SK-N-SH (cell line): ENCODE results near the gene CRIP1. TPM values are rescaled to one million over a fixed set of nuclear protein-coding genes. Genes with fewer than 3 reads are reported as not detected.

Experiments
- CTCF ChIA-PET: fragments of 300-600, 350-600 bp; formaldehyde crosslinking; extraction: SDS; loops from one replicate; lab custom pipeline; 2021; lab: Yijun Ruan, JAX
- POLR2A ChIA-PET: fragments of 350-600 bp; sonication (Branson Sonifier 250); formaldehyde crosslinking; extraction: SDS; loops from one replicate; lab custom pipeline; 2020; ENCODE audit warnings: antibody characterized with exemption, inconsistent platforms; lab: Yijun Ruan, JAX
- DNase-seq: peaks from one replicate; pipeline ENCODE4 v3.0.0; 2012
- H2AFZ ChIP-seq: fragments of 200-600 bp; sonication (generic); 2 replicates; pipeline ENCODE4 v1.8.1; 2016; ENCODE audit warnings: antibody characterized with exemption, mild to moderate bottlenecking, low read depth
- H3F3A ChIP-seq: fragments of 200-600 bp; sonication (generic); replicated peaks from 2 replicates; pipeline ENCODE3; 2016; ENCODE audit warnings: antibody characterized with exemption, mild to moderate bottlenecking; ENCODE audit not compliant: insufficient read depth
- H3K27ac ChIP-seq, 2 experiments: fragments of 200-500 bp in 1 of 2; fragments of 200-600 bp in 1 of 2; sonication (Bioruptor generic) in 1 of 2; sonication (generic), shearing (Covaris generic) in 1 of 2; 2 replicates each; pipeline versions ENCODE4 v1.5.1 to v1.6.1; 2014 to 2016; ENCODE audit warnings: low read depth in 2 of 2, inconsistent platforms in 1 of 2, low read length in 1 of 2, mild to moderate bottlenecking in 1 of 2, mixed read lengths in 1 of 2
- H3K27me3 ChIP-seq: fragments of 200-600 bp; sonication (generic), shearing (Covaris generic); 2 replicates; pipeline ENCODE4 v1.6.1; 2016; ENCODE audit warnings: mixed run types; ENCODE audit not compliant: insufficient read depth
- H3K36me3 ChIP-seq, 2 experiments: fragments of 200-500 bp in 1 of 2; fragments of 200-600 bp in 1 of 2; sonication (Bioruptor generic) in 1 of 2; sonication (generic) in 1 of 2; replicated peaks in 1 of 2; 2 replicates each; pipeline versions ENCODE3 to v1.5.1; 2014 to 2016; ENCODE audit warnings: low read length in 1 of 2, mild to moderate bottlenecking in 1 of 2; ENCODE audit not compliant: insufficient read depth in 2 of 2, control insufficient read depth in 1 of 2
- H3K4me1 ChIP-seq, 2 experiments: fragments of 200-500 bp in 1 of 2; fragments of 200-600 bp in 1 of 2; sonication (Bioruptor generic) in 1 of 2; sonication (generic), shearing (Covaris generic) in 1 of 2; 2 replicates each; pipeline versions ENCODE4 v1.5.1 to v1.6.1; 2014 to 2016; ENCODE audit warnings: low read depth in 1 of 2, low read length in 1 of 2, mixed run types in 1 of 2; ENCODE audit not compliant: insufficient read depth in 2 of 2, control insufficient read depth in 1 of 2
- H3K4me2 ChIP-seq: fragments of 200-600 bp; sonication (generic), shearing (Covaris generic); 2 replicates; pipeline ENCODE4 v1.6.1; 2017; ENCODE audit warnings: mixed run types
- H3K4me3 ChIP-seq, 2 experiments: fragments of 200-500 bp in 1 of 2; fragments of 200-600 bp in 1 of 2; sonication (Bioruptor generic) in 1 of 2; sonication (generic), shearing (Covaris generic) in 1 of 2; 2 replicates each; pipeline versions ENCODE4 v1.5.1 to v1.8.1; 2014 to 2016; ENCODE audit warnings: low read depth in 2 of 2, inconsistent platforms in 1 of 2, low read length in 1 of 2, mild to moderate bottlenecking in 1 of 2, mixed read lengths in 1 of 2, moderate library complexity in 1 of 2
- H3K79me2 ChIP-seq: fragments of 200-600 bp; sonication (generic); 2 replicates; pipeline ENCODE4 v1.8.1; 2017; ENCODE audit warnings: mild to moderate bottlenecking; ENCODE audit not compliant: insufficient read depth
- H3K9ac ChIP-seq: fragments of 200-600 bp; sonication (generic); 2 replicates; pipeline ENCODE4 v1.6.1; 2017; ENCODE audit warnings: mixed run types
- H3K9me2 ChIP-seq: fragments of 200-600 bp; sonication (generic); 2 replicates; pipeline ENCODE4 v1.6.1; 2017; ENCODE audit warnings: mixed run types
- H3K9me3 ChIP-seq: fragments of 200-600 bp; sonication (generic); 2 replicates; pipeline ENCODE4 v1.6.1; 2017; ENCODE audit warnings: mixed run types, mild to moderate bottlenecking, moderate library complexity
- H4K20me1 ChIP-seq: fragments of 200-600 bp; sonication (generic); 2 replicates; pipeline ENCODE4 v1.6.1; 2017; ENCODE audit warnings: mild to moderate bottlenecking, mixed run types; ENCODE audit not compliant: insufficient read depth
- CHD2 ChIP-seq: fragments of 150-350 bp; IDR thresholded peaks from 2 replicates; pipeline ENCODE4 v1.6.1; 2018; ENCODE audit warnings: low read length; ENCODE audit not compliant: partially characterized antibody
- CTCF ChIP-seq: fragments of 200-600 bp; sonication (generic); IDR thresholded peaks from 2 replicates; pipeline ENCODE4 v1.6.1; 2017; ENCODE audit warnings: antibody characterized with exemption, mild to moderate bottlenecking, moderate library complexity
- FOSL2 ChIP-seq: IDR thresholded peaks from 2 replicates; pipeline ENCODE4 v1.4.0; 2012; ENCODE audit warnings: low read depth, mild to moderate bottlenecking, moderate library complexity, borderline replicate concordance
- FOXJ3 ChIP-seq: sonication (generic); formaldehyde crosslinking; IDR thresholded peaks from 2 replicates; pipeline ENCODE4 v1.5.1; 2020; ENCODE audit warnings: mild to moderate bottlenecking, missing genetic modification reagents
- FOXM1 ChIP-seq: IDR thresholded peaks from 2 replicates; pipeline ENCODE4 v1.4.0; 2012; ENCODE audit warnings: low read depth, mild to moderate bottlenecking
- IRF3 ChIP-seq: fragments of 150-350 bp; IDR thresholded peaks from 2 replicates; pipeline ENCODE4 v1.6.1; 2016; ENCODE audit warnings: mild to moderate bottlenecking, low read depth, low read length
- JUND ChIP-seq: IDR thresholded peaks from 2 replicates; pipeline ENCODE4 v1.4.0; 2012
- MEF2A ChIP-seq: IDR thresholded peaks from 2 replicates; pipeline ENCODE4 v1.4.0; 2012; ENCODE audit warnings: low read depth, borderline replicate concordance
- NFIC ChIP-seq: IDR thresholded peaks from 2 replicates; pipeline ENCODE4 v1.4.0; 2012; ENCODE audit warnings: borderline replicate concordance
- NRF1 ChIP-seq: IDR thresholded peaks from 2 replicates; pipeline ENCODE4 v1.6.1; 2012; ENCODE audit warnings: low read depth, mild to moderate bottlenecking, low read length
- POLR2AphosphoS5 ChIP-seq: IDR thresholded peaks from 2 replicates; pipeline ENCODE4 v1.6.1; 2012; ENCODE audit warnings: low read depth, low read length
- RCOR1 ChIP-seq: fragments of 150-350 bp; IDR thresholded peaks from 2 replicates; pipeline ENCODE4 v1.6.1; 2017; ENCODE audit warnings: antibody characterized with exemption, low read length
- RFX5 ChIP-seq: IDR thresholded peaks from 2 replicates; pipeline ENCODE4 v1.6.1; 2012; ENCODE audit warnings: mild to moderate bottlenecking, improper control_type of control experiment, low read length
- SIN3A ChIP-seq: IDR thresholded peaks from 2 replicates; pipeline ENCODE4 v1.6.1; 2012; ENCODE audit warnings: low read depth, mild to moderate bottlenecking, low read length, moderate library complexity, borderline replicate concordance
- SMC3 ChIP-seq: IDR thresholded peaks from 2 replicates; pipeline ENCODE4 v1.6.1; 2012; ENCODE audit warnings: low read depth, low read length, improper control_type of control experiment
- TAF1 ChIP-seq: IDR thresholded peaks from 2 replicates; pipeline ENCODE4 v1.6.1; 2012; ENCODE audit warnings: low read depth, mild to moderate bottlenecking, low read length, moderate library complexity, borderline replicate concordance
- YY1 ChIP-seq: IDR thresholded peaks from 2 replicates; pipeline ENCODE4 v1.4.0; 2012; ENCODE audit warnings: low read depth, mild to moderate bottlenecking
- WGBS: methylation state at CpG from one replicate; pipeline ENCODE4 v1.1.6; 2017; ENCODE audit warnings: low lambda C conversion rate; 5-methylcytosine and 5-hydroxymethylcytosine counted together
- polyA plus RNA-seq, 3 experiments: library from polyadenylated mRNA; depleted of rRNA; stranded (reverse); fragments of >200 nt; gene quantifications; 2 replicates each; pipeline ENCODE4 v1.2.3, GENCODE V29; 2012
- TF ChIP-seq, protein P1 (sequence below): fragments of 150-350 bp; IDR thresholded peaks from 2 replicates; pipeline ENCODE4 v1.6.1; 2017; ENCODE audit warnings: antibody characterized with exemption, low read length, low read depth, borderline replicate concordance
- TF ChIP-seq, protein P2 (sequence below): IDR thresholded peaks from 2 replicates; pipeline ENCODE4 v1.6.1; 2012; ENCODE audit warnings: mild to moderate bottlenecking, low read depth, low read length, moderate library complexity

CRIP1 gene
- polyA plus RNA-seq, 1 of the 3 experiments (the other 2 are of a cell fraction): 0.72 TPM

- CTCF ChIA-PET: interaction anchor here (0.9 to 5.8 kb wide), 9 partner anchors 9 to 157 kb away, joined by 3 to 61 read pairs (median 9); partner anchors contain the start of gene TEDC1
Measured at GRCh38 chr14:105529319-105529568, 42.6 kb downstream of the CRIP1 start.

More at GRCh38 chr14:105529319-105529568, 42.6 kb downstream of the CRIP1 start:
- H3K9ac ChIP-seq: no peak overlapping the region
- H3K4me3 ChIP-seq: no peak overlapping the region
- no peaks in the 10 kb centered on the region for H4K20me1 ChIP-seq
- no peaks in the 10 kb centered on the region for H3K27me3 ChIP-seq
- H3F3A ChIP-seq: peaks cover 12% of the 10 kb centered on the region
- TF ChIP-seq TAF1: no peak
- TF ChIP-seq FOSL2: no peak
- no peak for TF ChIP-seq SIN3A
- TF ChIP-seq POLR2AphosphoS5: no peak
- TF ChIP-seq YY1: no peak
- no peak for TF ChIP-seq RFX5
- TF ChIP-seq, protein P1, sequence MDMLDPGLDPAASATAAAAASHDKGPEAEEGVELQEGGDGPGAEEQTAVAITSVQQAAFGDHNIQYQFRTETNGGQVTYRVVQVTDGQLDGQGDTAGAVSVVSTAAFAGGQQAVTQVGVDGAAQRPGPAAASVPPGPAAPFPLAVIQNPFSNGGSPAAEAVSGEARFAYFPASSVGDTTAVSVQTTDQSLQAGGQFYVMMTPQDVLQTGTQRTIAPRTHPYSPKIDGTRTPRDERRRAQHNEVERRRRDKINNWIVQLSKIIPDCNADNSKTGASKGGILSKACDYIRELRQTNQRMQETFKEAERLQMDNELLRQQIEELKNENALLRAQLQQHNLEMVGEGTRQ: no peak
- TF ChIP-seq JUND: no peak
- no peak for TF ChIP-seq NRF1
- no peak for TF ChIP-seq CTCF
- no peak for TF ChIP-seq NFIC
- no peak for TF ChIP-seq IRF3
- TF ChIP-seq CHD2: no peak
- no peak for TF ChIP-seq RCOR1
- TF ChIP-seq, protein P2, sequence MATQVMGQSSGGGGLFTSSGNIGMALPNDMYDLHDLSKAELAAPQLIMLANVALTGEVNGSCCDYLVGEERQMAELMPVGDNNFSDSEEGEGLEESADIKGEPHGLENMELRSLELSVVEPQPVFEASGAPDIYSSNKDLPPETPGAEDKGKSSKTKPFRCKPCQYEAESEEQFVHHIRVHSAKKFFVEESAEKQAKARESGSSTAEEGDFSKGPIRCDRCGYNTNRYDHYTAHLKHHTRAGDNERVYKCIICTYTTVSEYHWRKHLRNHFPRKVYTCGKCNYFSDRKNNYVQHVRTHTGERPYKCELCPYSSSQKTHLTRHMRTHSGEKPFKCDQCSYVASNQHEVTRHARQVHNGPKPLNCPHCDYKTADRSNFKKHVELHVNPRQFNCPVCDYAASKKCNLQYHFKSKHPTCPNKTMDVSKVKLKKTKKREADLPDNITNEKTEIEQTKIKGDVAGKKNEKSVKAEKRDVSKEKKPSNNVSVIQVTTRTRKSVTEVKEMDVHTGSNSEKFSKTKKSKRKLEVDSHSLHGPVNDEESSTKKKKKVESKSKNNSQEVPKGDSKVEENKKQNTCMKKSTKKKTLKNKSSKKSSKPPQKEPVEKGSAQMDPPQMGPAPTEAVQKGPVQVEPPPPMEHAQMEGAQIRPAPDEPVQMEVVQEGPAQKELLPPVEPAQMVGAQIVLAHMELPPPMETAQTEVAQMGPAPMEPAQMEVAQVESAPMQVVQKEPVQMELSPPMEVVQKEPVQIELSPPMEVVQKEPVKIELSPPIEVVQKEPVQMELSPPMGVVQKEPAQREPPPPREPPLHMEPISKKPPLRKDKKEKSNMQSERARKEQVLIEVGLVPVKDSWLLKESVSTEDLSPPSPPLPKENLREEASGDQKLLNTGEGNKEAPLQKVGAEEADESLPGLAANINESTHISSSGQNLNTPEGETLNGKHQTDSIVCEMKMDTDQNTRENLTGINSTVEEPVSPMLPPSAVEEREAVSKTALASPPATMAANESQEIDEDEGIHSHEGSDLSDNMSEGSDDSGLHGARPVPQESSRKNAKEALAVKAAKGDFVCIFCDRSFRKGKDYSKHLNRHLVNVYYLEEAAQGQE: no peak
- TF ChIP-seq FOXM1: no peak
- TF ChIP-seq MEF2A: no peak
- no peak for TF ChIP-seq SMC3
- TF ChIP-seq FOXJ3: no peak
- TF ChIP-seq, all 33 proteins: peak for 0
- no peaks in the 10 kb centered on the region for H3K9me2 ChIP-seq
- 94% methylated on average over 20 of the region's 24 CpGs for whole genome bisulfite sequencing
- POLR2A ChIA-PET: interaction anchor here (0.6 kb wide), 1 partner anchor 159 kb away, joined by 3 read pairs; no protein-coding TSS in a partner anchor
- no peak overlapping the region for H3K4me2 ChIP-seq
- H3K79me2 ChIP-seq: no peaks in the 10 kb centered on the region
- no peak for DNase-seq
- peaks cover 4 to 17% of the 10 kb centered on the region in 2 experiments; a peak in 2 of 4 replicates for H3K4me1 ChIP-seq
- no peaks in the 10 kb centered on the region for H3K9me3 ChIP-seq
- peaks cover 0 to 2% of the 10 kb centered on the region in 2 experiments for H3K36me3 ChIP-seq
- H2AFZ ChIP-seq: no peak overlapping the region
- no peak overlapping the region for H3K27ac ChIP-seq
